MM.1S (cell line): ENCODE results near the gene EBF3.

Experiments
- DNase-seq: peaks from one replicate; pipeline ENCODE4 v3.0.0-alpha.2; 2015
- H2AFZ ChIP-seq: fragments of 300-600 bp; sonication (generic); 2 replicates; pipeline ENCODE4 v1.6.0; 2016; ENCODE audit warnings: antibody characterized with exemption, low read length
- H3F3A ChIP-seq: fragments of 300-600 bp; sonication (generic); 2 replicates; pipeline ENCODE4 v1.6.1; 2016; ENCODE audit warnings: mild to moderate bottlenecking, antibody characterized with exemption, low read length, moderate library complexity, mixed read lengths; ENCODE audit not compliant: insufficient read depth
- H3K27ac ChIP-seq: fragments of 300-600 bp; sonication (generic); 2 replicates; pipeline ENCODE4 v1.5.1; 2016; ENCODE audit warnings: mild to moderate bottlenecking, low read length
- H3K27me3 ChIP-seq: fragments of 300-600 bp; sonication (generic); replicated peaks from 2 replicates; pipeline ENCODE4 v1.6.0; 2016; ENCODE audit warnings: low read length; ENCODE audit not compliant: insufficient read depth
- H3K36me3 ChIP-seq: fragments of 300-600 bp; sonication (generic); replicated peaks from 2 replicates; pipeline ENCODE4 v1.6.1; 2016; ENCODE audit warnings: mild to moderate bottlenecking, low read length, mixed read lengths; ENCODE audit not compliant: insufficient read depth
- H3K4me1 ChIP-seq: fragments of 300-600 bp; sonication (generic); 2 replicates; pipeline ENCODE4 v1.6.1; 2016; ENCODE audit warnings: low read length, mixed read lengths
- H3K4me2 ChIP-seq: fragments of 300-600 bp; sonication (generic); 2 replicates; pipeline ENCODE4 v1.6.0; 2016; ENCODE audit warnings: low read depth, low read length
- H3K4me3 ChIP-seq: fragments of 300-600 bp; sonication (generic); 2 replicates; pipeline ENCODE4 v1.5.1; 2016; ENCODE audit warnings: low read length, mixed read lengths
- H3K79me2 ChIP-seq: fragments of 300-600 bp; sonication (generic); 2 replicates; pipeline ENCODE4 v1.6.1; 2016; ENCODE audit warnings: mixed run types, low read length, mixed read lengths
- H3K9ac ChIP-seq: fragments of 300-600 bp; sonication (generic); 2 replicates; pipeline ENCODE4 v1.6.1; 2016; ENCODE audit warnings: low read length, mixed read lengths
- H3K9me2 ChIP-seq: fragments of 300-600 bp; sonication (generic); replicated peaks from 2 replicates; pipeline ENCODE4 v1.6.1; 2016; ENCODE audit warnings: mild to moderate bottlenecking, low read length, mixed read lengths; ENCODE audit not compliant: insufficient read depth
- H3K9me3 ChIP-seq: fragments of 300-600 bp; sonication (generic); replicated peaks from 2 replicates; pipeline ENCODE4 v1.6.1; 2016; ENCODE audit warnings: mild to moderate bottlenecking, low read length, mixed read lengths; ENCODE audit not compliant: insufficient read depth
- H4K20me1 ChIP-seq: fragments of 300-600 bp; sonication (generic); 2 replicates; pipeline ENCODE4 v1.6.1; 2016; ENCODE audit warnings: mild to moderate bottlenecking, low read length, moderate library complexity, mixed read lengths; ENCODE audit not compliant: insufficient read depth
- EZH2 ChIP-seq: fragments of 300-600 bp; sonication (generic); optimal IDR thresholded peaks from 2 replicates; pipeline ENCODE3; 2017; ENCODE audit warnings: low read depth, mild to moderate bottlenecking, antibody characterized with exemption, low read length, mixed read lengths
- EZH2phosphoT487 ChIP-seq: fragments of 300-600 bp; sonication (generic); IDR thresholded peaks from 2 replicates; pipeline ENCODE4 v1.6.1; 2018; ENCODE audit warnings: antibody characterized with exemption, low read length
- TF ChIP-seq, protein P1 (sequence below): fragments of 300-600 bp; sonication (generic); IDR thresholded peaks from 2 replicates; pipeline ENCODE4 v1.5.1; 2016; ENCODE audit warnings: antibody characterized with exemption, low read length, mixed read lengths

Gene EBF3

GRCh38 chr10:129825221-129825620 lies 138.9 kb downstream of the EBF3 start:
- TF ChIP-seq EZH2phosphoT487 = no peak
- TF ChIP-seq, protein P1, sequence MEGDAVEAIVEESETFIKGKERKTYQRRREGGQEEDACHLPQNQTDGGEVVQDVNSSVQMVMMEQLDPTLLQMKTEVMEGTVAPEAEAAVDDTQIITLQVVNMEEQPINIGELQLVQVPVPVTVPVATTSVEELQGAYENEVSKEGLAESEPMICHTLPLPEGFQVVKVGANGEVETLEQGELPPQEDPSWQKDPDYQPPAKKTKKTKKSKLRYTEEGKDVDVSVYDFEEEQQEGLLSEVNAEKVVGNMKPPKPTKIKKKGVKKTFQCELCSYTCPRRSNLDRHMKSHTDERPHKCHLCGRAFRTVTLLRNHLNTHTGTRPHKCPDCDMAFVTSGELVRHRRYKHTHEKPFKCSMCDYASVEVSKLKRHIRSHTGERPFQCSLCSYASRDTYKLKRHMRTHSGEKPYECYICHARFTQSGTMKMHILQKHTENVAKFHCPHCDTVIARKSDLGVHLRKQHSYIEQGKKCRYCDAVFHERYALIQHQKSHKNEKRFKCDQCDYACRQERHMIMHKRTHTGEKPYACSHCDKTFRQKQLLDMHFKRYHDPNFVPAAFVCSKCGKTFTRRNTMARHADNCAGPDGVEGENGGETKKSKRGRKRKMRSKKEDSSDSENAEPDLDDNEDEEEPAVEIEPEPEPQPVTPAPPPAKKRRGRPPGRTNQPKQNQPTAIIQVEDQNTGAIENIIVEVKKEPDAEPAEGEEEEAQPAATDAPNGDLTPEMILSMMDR = no peak
- TF ChIP-seq EZH2 = no peak
- Histone ChIP-seq H3K27me3 (no peaks in the 10 kb centered on the region), H3K9me3 (no peaks in the 10 kb centered on the region), H3K4me3 (no peak overlapping the region), H3K27ac (no peak overlapping the region), H3K79me2 (no peaks in the 10 kb centered on the region), H3F3A (no peaks in the 10 kb centered on the region), H3K4me1 (no peaks in the 10 kb centered on the region), H3K9ac (no peak overlapping the region), H3K36me3 (no peaks in the 10 kb centered on the region), H3K4me2 (no peak overlapping the region), H4K20me1 (no peaks in the 10 kb centered on the region), H2AFZ (no peak overlapping the region), H3K9me2 (no peaks in the 10 kb centered on the region)
- DNase-seq = no peak

GRCh38 chr10:129820451-129820850 lies 143.6 kb downstream of the EBF3 start:
- H3K36me3 ChIP-seq = no peaks in the 10 kb centered on the region
- no peak for DNase-seq
- no peak overlapping the region for H3K27ac ChIP-seq
- no peaks in the 10 kb centered on the region for H3K4me1 ChIP-seq
- H4K20me1 ChIP-seq = no peaks in the 10 kb centered on the region
- H3K27me3 ChIP-seq = no peaks in the 10 kb centered on the region
- no peaks in the 10 kb centered on the region for H3K9me3 ChIP-seq
- no peak overlapping the region for H3K4me3 ChIP-seq
- no peak overlapping the region for H3K9ac ChIP-seq
- H3K79me2 ChIP-seq = no peaks in the 10 kb centered on the region
- no peak overlapping the region for H3K4me2 ChIP-seq
- H3F3A ChIP-seq = no peaks in the 10 kb centered on the region
- no peaks in the 10 kb centered on the region for H3K9me2 ChIP-seq
- TF ChIP-seq, protein P1 = no peak
- TF ChIP-seq EZH2phosphoT487 (no peak), EZH2 (no peak)
- no peak overlapping the region for H2AFZ ChIP-seq

GRCh38 chr10:129816656-129817045 lies 147.4 kb downstream of the EBF3 start:
- Histone ChIP-seq H3K9ac (no peak overlapping the region), H3K27ac (no peak overlapping the region), H3K4me3 (no peak overlapping the region), H3K27me3 (no peaks in the 10 kb centered on the region), H3K79me2 (no peaks in the 10 kb centered on the region), H3K4me2 (no peak overlapping the region), H3K9me2 (no peaks in the 10 kb centered on the region), H4K20me1 (no peaks in the 10 kb centered on the region), H3K36me3 (no peaks in the 10 kb centered on the region), H3K9me3 (no peaks in the 10 kb centered on the region), H2AFZ (no peak overlapping the region), H3K4me1 (no peaks in the 10 kb centered on the region), H3F3A (no peaks in the 10 kb centered on the region)
- DNase-seq = no peak
- TF ChIP-seq EZH2phosphoT487 = no peak
- TF ChIP-seq, protein P1 = no peak
- TF ChIP-seq EZH2 = no peak
